Mesenchymal stem cell (in vitro differentiated cells and primary cell): ENCODE measurements around the gene LCLAT1.
A peak's percentile ranks its signal among the peaks of the same experiment; 100 is the strongest.

ENCODE experiments used
- DNase-seq: peaks from one replicate; pipeline ENCODE4 v3.0.0-alpha.2; 2013
- H2AFZ ChIP-seq: one replicate; pipeline ENCODE4 v1.6.1; 2013; ENCODE audit warnings: low read depth, mild to moderate bottlenecking, control low read depth, inconsistent platforms, low read length, moderate library complexity
- H2AK5ac ChIP-seq: 2 replicates; pipeline ENCODE4 v1.6.1; 2013; ENCODE audit warnings: low read length, moderate library complexity, mild to moderate bottlenecking, inconsistent platforms; ENCODE audit not compliant: severe bottlenecking
- H2BK120ac ChIP-seq: one replicate; pipeline ENCODE4 v1.6.1; 2013; ENCODE audit warnings: low read depth, mild to moderate bottlenecking, inconsistent platforms, low read length, moderate library complexity
- H2BK12ac ChIP-seq, 2 experiments: one replicate each; pipeline ENCODE4 v1.6.1; 2013; ENCODE audit warnings: inconsistent platforms in 2 of 2, low read length in 2 of 2, mild to moderate bottlenecking in 2 of 2, moderate library complexity in 2 of 2, control low read depth in 1 of 2
- H2BK15ac ChIP-seq: one replicate; pipeline ENCODE4 v1.6.1; 2013; ENCODE audit warnings: mild to moderate bottlenecking, low read depth, inconsistent platforms; ENCODE audit not compliant: poor library complexity, severe bottlenecking
- H2BK5ac ChIP-seq: 2 replicates; pipeline ENCODE4 v1.6.1; 2013; ENCODE audit warnings: low read depth, mild to moderate bottlenecking, low read length, control low read depth, inconsistent platforms; ENCODE audit not compliant: poor library complexity, severe bottlenecking
- H3K14ac ChIP-seq, 2 experiments: one replicate each; pipeline ENCODE4 v1.6.1; 2013; ENCODE audit warnings: inconsistent platforms in 2 of 2, low read length in 2 of 2, control low read depth in 1 of 2, mild to moderate bottlenecking in 1 of 2, moderate library complexity in 1 of 2
- H3K18ac ChIP-seq, 2 experiments: one replicate each; pipeline ENCODE4 v1.6.1; 2013; ENCODE audit warnings: inconsistent platforms in 2 of 2, low read length in 2 of 2, control low read depth in 1 of 2, low read depth in 1 of 2, mild to moderate bottlenecking in 1 of 2
- H3K23ac ChIP-seq, 2 experiments: one replicate each; pipeline ENCODE4 v1.6.1; 2013; ENCODE audit warnings: inconsistent platforms in 2 of 2, low read length in 2 of 2, mild to moderate bottlenecking in 2 of 2, moderate library complexity in 2 of 2, control low read depth in 1 of 2
- H3K27ac ChIP-seq: 2 replicates; pipeline ENCODE4 v1.5.1; 2013; ENCODE audit warnings: mild to moderate bottlenecking, moderate library complexity, low read length, control low read depth, inconsistent platforms; ENCODE audit not compliant: poor library complexity, severe bottlenecking
- H3K27me3 ChIP-seq, 2 experiments: 2 replicates each; pipeline versions ENCODE4 v1.6.1 to v1.7.0; 2013; ENCODE audit warnings: low read length in 2 of 2, mild to moderate bottlenecking in 2 of 2, moderate library complexity in 2 of 2, control low read depth in 1 of 2, inconsistent platforms in 1 of 2; ENCODE audit not compliant: control insufficient read depth in 1 of 2, insufficient read depth in 1 of 2
- H3K36me3 ChIP-seq, 2 experiments: 2 replicates each; pipeline versions ENCODE4 v1.6.1 to v1.7.0; 2013; ENCODE audit warnings: low read length in 2 of 2, control low read depth in 1 of 2, inconsistent platforms in 1 of 2, low read depth in 1 of 2, mild to moderate bottlenecking in 1 of 2; ENCODE audit not compliant: insufficient read depth in 2 of 2, control insufficient read depth in 1 of 2
- H3K4ac ChIP-seq, 2 experiments: one replicate each; pipeline ENCODE4 v1.6.1; 2013; ENCODE audit warnings: inconsistent platforms in 2 of 2, low read length in 2 of 2, mild to moderate bottlenecking in 2 of 2, moderate library complexity in 2 of 2, control low read depth in 1 of 2, low read depth in 1 of 2
- H3K4me1 ChIP-seq: 2 replicates; pipeline ENCODE4 v1.6.1; 2013; ENCODE audit warnings: low read depth, low read length, control low read depth; ENCODE audit not compliant: control insufficient read depth, insufficient read depth
- H3K4me2 ChIP-seq: 2 replicates; pipeline ENCODE4 v1.6.1; 2013; ENCODE audit warnings: low read length, mild to moderate bottlenecking, inconsistent platforms; ENCODE audit not compliant: poor library complexity, severe bottlenecking
- H3K4me3 ChIP-seq, 2 experiments: 2 replicates each; pipeline versions ENCODE4 v1.5.1 to v1.7.0; 2013; ENCODE audit warnings: low read length in 2 of 2, mild to moderate bottlenecking in 2 of 2, control low read depth in 1 of 2, low read depth in 1 of 2; ENCODE audit not compliant: insufficient read depth in 1 of 2
- H3K79me1 ChIP-seq: replicated peaks from 2 replicates; pipeline ENCODE4 v1.6.1; 2013; ENCODE audit warnings: mild to moderate bottlenecking, control low read depth, low read length, inconsistent platforms; ENCODE audit not compliant: poor library complexity, severe bottlenecking
- H3K9ac ChIP-seq: 2 replicates; pipeline ENCODE4 v1.7.0; 2013; ENCODE audit warnings: mild to moderate bottlenecking, low read length, moderate library complexity
- H3K9me3 ChIP-seq: 2 replicates; pipeline ENCODE4 v1.7.0; 2013; ENCODE audit warnings: mild to moderate bottlenecking, low read length; ENCODE audit not compliant: control insufficient read depth
- H4K8ac ChIP-seq: one replicate; pipeline ENCODE4 v1.6.1; 2013; ENCODE audit warnings: inconsistent platforms, mild to moderate bottlenecking, low read length, moderate library complexity
- H4K91ac ChIP-seq: one replicate; pipeline ENCODE4 v1.6.1; 2013; ENCODE audit warnings: mild to moderate bottlenecking, low read length, inconsistent platforms
- WGBS: methylation state at CpG from one replicate; pipeline ENCODE4 v1.1.7; 2013; ENCODE audit warnings: mixed read lengths; 5-methylcytosine and 5-hydroxymethylcytosine counted together

LCLAT1 gene

GRCh38 chr2:30412047-30412683, 34.9 kb upstream of the LCLAT1 start:
- H3K4ac ChIP-seq: no peak overlapping the region
- no peak overlapping the region for H3K9ac ChIP-seq
- no peaks in the 10 kb centered on the region for H3K79me1 ChIP-seq
- H3K4me3 ChIP-seq: no peak overlapping the region
- H2BK12ac ChIP-seq: no peak overlapping the region
- H3K18ac ChIP-seq: peak overlapping the region in 1 of 2 experiments; percentile 84
- no peak overlapping the region for H2BK5ac ChIP-seq
- H3K27me3 ChIP-seq: peaks cover 0 to 10% of the 10 kb centered on the region in 2 experiments
- H4K91ac ChIP-seq: no peak overlapping the region
- DNase-seq: peak; percentile 70
- no peaks in the 10 kb centered on the region for H3K9me3 ChIP-seq
- H3K23ac ChIP-seq: no peak overlapping the region
- no peak overlapping the region for H4K8ac ChIP-seq
- no peak overlapping the region for H2BK120ac ChIP-seq
- H3K4me2 ChIP-seq: no peak overlapping the region
- H3K36me3 ChIP-seq: no peaks in the 10 kb centered on the region
- no peak overlapping the region for H2BK15ac ChIP-seq
- H3K14ac ChIP-seq: no peak overlapping the region
- H2AK5ac ChIP-seq: no peak overlapping the region
- no peak overlapping the region for H3K27ac ChIP-seq
- H2AFZ ChIP-seq: no peak overlapping the region
- H3K4me1 ChIP-seq: peaks cover 2% of the 10 kb centered on the region
- WGBS: 57% methylated on average over 8 of the region's 8 CpGs

GRCh38 chr2:30412684-30413570, 34.1 kb upstream of the LCLAT1 start:
- H3K9me3 ChIP-seq: no peaks in the 10 kb centered on the region
- H3K79me1 ChIP-seq: no peaks in the 10 kb centered on the region
- H4K8ac ChIP-seq: peak overlapping the region; percentile 62
- peaks cover 0 to 2% of the 10 kb centered on the region in 2 experiments for H3K27me3 ChIP-seq
- peak overlapping the region; percentile 84 to 85 for H3K18ac ChIP-seq
- no peak overlapping the region for H3K4me3 ChIP-seq
- H3K36me3 ChIP-seq: no peaks in the 10 kb centered on the region
- H3K27ac ChIP-seq: no peak overlapping the region
- H2BK15ac ChIP-seq: peak overlapping the region; percentile 83
- H2BK120ac ChIP-seq: peak overlapping the region; percentile 15
- H2BK5ac ChIP-seq: no peak overlapping the region
- H3K4me1 ChIP-seq: peaks cover 2% of the 10 kb centered on the region
- H3K4me2 ChIP-seq: no peak overlapping the region
- no peak overlapping the region for H2AK5ac ChIP-seq
- H3K14ac ChIP-seq: peak overlapping the region in 1 of 2 experiments; percentile 83
- peak overlapping the region; percentile 88 for H4K91ac ChIP-seq
- WGBS: 30% methylated on average over 6 of the region's 7 CpGs
- H2AFZ ChIP-seq: no peak overlapping the region
- peak; percentile 55 for DNase-seq
- peak overlapping the region; percentile 58 to 91 for H3K4ac ChIP-seq
- H3K23ac ChIP-seq: peak overlapping the region in 1 of 2 experiments; percentile 31
- no peak overlapping the region for H3K9ac ChIP-seq
- peak overlapping the region; percentile 93 to 96 for H2BK12ac ChIP-seq

- H3K27me3 ChIP-seq: no peaks in the 10 kb centered on the region
- no peak overlapping the region for H3K23ac ChIP-seq
- no peak overlapping the region for H2AFZ ChIP-seq
- no peak overlapping the region for H4K91ac ChIP-seq
- H3K36me3 ChIP-seq: no peaks in the 10 kb centered on the region
- H2BK120ac ChIP-seq: no peak overlapping the region
- H3K79me1 ChIP-seq: no peaks in the 10 kb centered on the region
- no peak overlapping the region for H3K27ac ChIP-seq
- H3K4me2 ChIP-seq: no peak overlapping the region
- 94% methylated on average over 2 of the region's 2 CpGs for WGBS
- no peak overlapping the region for H3K4me3 ChIP-seq
- H3K4ac ChIP-seq: no peak overlapping the region
- no peak overlapping the region for H3K14ac ChIP-seq
- no peak overlapping the region for H2BK15ac ChIP-seq
- no peak overlapping the region for H2BK5ac ChIP-seq
- H2BK12ac ChIP-seq: no peak overlapping the region
- no peak overlapping the region for H2AK5ac ChIP-seq
- no peaks in the 10 kb centered on the region for H3K9me3 ChIP-seq
- no peak overlapping the region for H4K8ac ChIP-seq
- no peak overlapping the region for H3K18ac ChIP-seq
- H3K9ac ChIP-seq: no peak overlapping the region
- H3K4me1 ChIP-seq: no peaks in the 10 kb centered on the region
- no peak for DNase-seq
Observed at GRCh38 chr2:30414961-30415360, 32.1 kb upstream of the LCLAT1 start.

- peak; percentile 73 for DNase-seq
- Histone ChIP-seq H2BK5ac (no peak overlapping the region), H2BK12ac (peak overlapping the region in 1 of 2 experiments; percentile 83), H3K9me3 (no peaks in the 10 kb centered on the region), H3K4me2 (no peak overlapping the region), H3K36me3 (no peaks in the 10 kb centered on the region), H4K8ac (peak overlapping the region; percentile 90), H4K91ac (no peak overlapping the region), H3K79me1 (no peaks in the 10 kb centered on the region), H3K27me3 (no peaks in the 10 kb centered on the region), H2AK5ac (no peak overlapping the region), H3K23ac (no peak overlapping the region), H2BK120ac (peak overlapping the region; percentile 27), H3K18ac (peak overlapping the region; percentile 52 to 82), H3K4me1 (peaks cover 6% of the 10 kb centered on the region), H2AFZ (no peak overlapping the region), H3K14ac (no peak overlapping the region), H3K9ac (peak overlapping the region; percentile 53), H3K27ac (no peak overlapping the region), H3K4ac (peak overlapping the region; percentile 35 to 73), H2BK15ac (no peak overlapping the region), H3K4me3 (no peak overlapping the region)
- 54% methylated on average over 2 of the region's 3 CpGs for WGBS
Observed at GRCh38 chr2:30417253-30417652, 29.8 kb upstream of the LCLAT1 start.
